ENCODE data around the gene ZNF777. TPM values are rescaled to one million over a fixed set of nuclear protein-coding genes. Genes with fewer than 3 reads are reported as not detected.
"Not testable (repeated sequence)": the region's sequence is repeated elsewhere in the genome, so short reads cannot be mapped to it uniquely, and the experiment has no call there.

The ZNF777 gene
- polyA plus RNA-seq (ENCODE audit: insufficient read length): 8.9 TPM

GRCh38 chr7:149460493-149461277 lies at the start of gene ZNF777:
TSS of gene ZNF777 (minus strand) at chr7:149461062. CDS start at chr7:149456022, 5,040 bp downstream.
- DNase-seq (ENCODE audit: low read depth): peak; percentile 74

GRCh38 chr7:149510248-149510647 lies 49.4 kb upstream of the ZNF777 start:
- no peak for DNase-seq (ENCODE audit: low read depth)

- DNase-seq (ENCODE audit: low read depth): no peak
Observed at GRCh38 chr7:149509774-149510173, 48.9 kb upstream of the ZNF777 start.

- no peak for DNase-seq (ENCODE audit: low read depth)
Observed at GRCh38 chr7:149505551-149505950, 44.7 kb upstream of the ZNF777 start.

- DNase-seq (ENCODE audit: low read depth): no peak
Observed at GRCh38 chr7:149501651-149502050, 40.8 kb upstream of the ZNF777 start.

GRCh38 chr7:149500910-149501309 lies 40.0 kb upstream of the ZNF777 start:
- DNase-seq (ENCODE audit: low read depth): no peak

- no peak for DNase-seq (ENCODE audit: low read depth)
Observed at GRCh38 chr7:149500201-149500600, 39.3 kb upstream of the ZNF777 start.

GRCh38 chr7:149498811-149499210 lies 37.9 kb upstream of the ZNF777 start:
- DNase-seq (ENCODE audit: low read depth): no peak

GRCh38 chr7:149497467-149498261 lies 36.8 kb upstream of the ZNF777 start, which contains the start of gene ZNF746:
TSS of gene ZNF746 (minus strand) at chr7:149497809. CDS start at chr7:149497536, 273 bp downstream.
- peak; percentile 26 for DNase-seq (ENCODE audit: low read depth)

GRCh38 chr7:149496642-149497391 lies 36.0 kb upstream of the ZNF777 start:
- no peak for DNase-seq (ENCODE audit: low read depth)

- peak; percentile 40 for DNase-seq (ENCODE audit: low read depth)
Observed at GRCh38 chr7:149495785-149496641, 35.2 kb upstream of the ZNF777 start.

- DNase-seq (ENCODE audit: low read depth): no peak
Observed at GRCh38 chr7:149494738-149495368, 34.0 kb upstream of the ZNF777 start.

- not testable (repeated sequence) for DNase-seq (ENCODE audit: low read depth)
Observed at GRCh38 chr7:149493975-149494374, 33.1 kb upstream of the ZNF777 start.

GRCh38 chr7:149493366-149493765 lies 32.5 kb upstream of the ZNF777 start:
- no peak for DNase-seq (ENCODE audit: low read depth)

GRCh38 chr7:149490083-149490760 lies 29.4 kb upstream of the ZNF777 start:
- no peak for DNase-seq (ENCODE audit: low read depth)

- no peak for DNase-seq (ENCODE audit: low read depth)
Observed at GRCh38 chr7:149489391-149490024, 28.6 kb upstream of the ZNF777 start.

- no peak for DNase-seq (ENCODE audit: low read depth)
Observed at GRCh38 chr7:149479568-149479967, 18.7 kb upstream of the ZNF777 start.

GRCh38 chr7:149478754-149479153 lies 17.9 kb upstream of the ZNF777 start:
- DNase-seq (ENCODE audit: low read depth): no peak
